Activated naive CD8-positive, alpha-beta T cell treated with anti-CD3 and anti-CD28 coated beads, Interleukin-2, amount 10 ng/mL, durations not matched to agents 7 days and 5 days (primary cell): Measurements from ENCODE around the gene TARBP1. TPM values are rescaled to one million over a fixed set of nuclear protein-coding genes. Genes with fewer than 3 reads are reported as not detected.

ENCODE experiments used
- ATAC-seq: fragments of 150-1000 bp; cut with Tn5 transposase; one replicate; pipeline ENCODE4 v1.10.0; 2021; ENCODE audit warnings: low read depth, moderate library complexity
- POLR2A ChIA-PET: fragments of 350-600 bp; sonication (Branson Sonifier 250); formaldehyde crosslinking; loops from one replicate; lab custom pipeline; 2021; ENCODE audit warnings: antibody characterized with exemption; lab: Charles Lee
- DNase-seq: peaks from one replicate; pipeline ENCODE4 v3.0.0; 2021
- H3K27ac Mint-ChIP-seq: one replicate; pipeline ENCODE4 v1.8.0; 2022; ENCODE audit warnings: mild to moderate bottlenecking, mixed read lengths
- H3K27me3 Mint-ChIP-seq: one replicate; pipeline ENCODE4 v1.8.0; 2022; ENCODE audit warnings: mild to moderate bottlenecking, moderate library complexity, mixed read lengths
- H3K36me3 Mint-ChIP-seq: one replicate; pipeline ENCODE4 v1.8.0; 2021; ENCODE audit warnings: mild to moderate bottlenecking, mixed read lengths
- H3K4me1 Mint-ChIP-seq: one replicate; pipeline ENCODE4 v1.8.0; 2021; ENCODE audit warnings: mixed read lengths
- H3K4me3 Mint-ChIP-seq: one replicate; pipeline ENCODE4 v1.8.0; 2022; ENCODE audit warnings: mild to moderate bottlenecking, moderate library complexity, mixed read lengths
- H3K9me3 Mint-ChIP-seq: one replicate; pipeline ENCODE4 v1.8.0; 2021; ENCODE audit warnings: mixed read lengths
- total RNA-seq, 2 experiments: library from RNA; stranded (reverse); gene quantifications; one replicate each; pipeline ENCODE4 v1.2.3, GENCODE V29; 2021

The TARBP1 gene
- total RNA-seq, 2 experiments from 2014 or later = 39.6 to 42.9 TPM

- POLR2A ChIA-PET = interaction anchor here (1.0 kb wide), 1 partner anchor 8 kb away, joined by 3 read pairs; no protein-coding TSS in a partner anchor
- ATAC-seq (no peak), DNase-seq (no peak)
- H3K27ac Mint-ChIP-seq = no peak overlapping the region
- H3K9me3 Mint-ChIP-seq = no peaks in the 10 kb centered on the region
- no peaks in the 10 kb centered on the region for H3K27me3 Mint-ChIP-seq
- peaks cover 20% of the 10 kb centered on the region for H3K4me1 Mint-ChIP-seq
- no peak overlapping the region for H3K4me3 Mint-ChIP-seq
- H3K36me3 Mint-ChIP-seq = peaks cover 32% of the 10 kb centered on the region
Measured at GRCh38 chr1:234469376-234469775, 9.6 kb downstream of the TARBP1 start.

DNA sequence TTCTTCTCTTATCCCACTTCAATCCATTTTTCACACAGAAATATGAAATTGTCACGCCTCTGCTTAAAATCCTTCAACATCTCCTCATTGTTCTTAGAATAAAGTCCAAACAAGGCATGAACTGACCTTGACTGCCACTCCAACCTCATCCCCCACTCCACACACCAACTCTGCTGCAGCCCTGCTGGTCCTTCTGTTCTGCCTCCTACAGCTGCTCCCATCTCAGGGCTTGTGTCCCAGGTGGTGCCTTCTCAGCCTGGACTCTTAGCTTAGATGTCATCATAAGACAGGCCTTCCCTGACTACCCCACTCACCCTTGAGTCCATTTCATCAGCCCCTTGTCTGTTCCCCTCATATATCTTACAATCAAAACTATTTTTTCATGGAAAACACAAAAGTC, 10.4 kb downstream of the TARBP1 start:
- DNase-seq = no peak
- POLR2A ChIA-PET = no interaction called here
- Mint-ChIP-seq H3K4me1 (peaks cover 17% of the 10 kb centered on the region), H3K36me3 (peaks cover 32% of the 10 kb centered on the region), H3K4me3 (no peak overlapping the region), H3K9me3 (no peaks in the 10 kb centered on the region), H3K27ac (no peak overlapping the region), H3K27me3 (no peaks in the 10 kb centered on the region)
- no peak for ATAC-seq

- Mint-ChIP-seq H3K27ac (no peak overlapping the region), H3K27me3 (no peaks in the 10 kb centered on the region), H3K9me3 (no peaks in the 10 kb centered on the region), H3K36me3 (peaks cover 39% of the 10 kb centered on the region), H3K4me1 (peaks cover 9% of the 10 kb centered on the region), H3K4me3 (no peak overlapping the region)
- DNase-seq (no peak), ATAC-seq (no peak)
- POLR2A ChIA-PET = no interaction called here
Measured at GRCh38 chr1:234467821-234468220, 11.2 kb downstream of the TARBP1 start.

DNA sequence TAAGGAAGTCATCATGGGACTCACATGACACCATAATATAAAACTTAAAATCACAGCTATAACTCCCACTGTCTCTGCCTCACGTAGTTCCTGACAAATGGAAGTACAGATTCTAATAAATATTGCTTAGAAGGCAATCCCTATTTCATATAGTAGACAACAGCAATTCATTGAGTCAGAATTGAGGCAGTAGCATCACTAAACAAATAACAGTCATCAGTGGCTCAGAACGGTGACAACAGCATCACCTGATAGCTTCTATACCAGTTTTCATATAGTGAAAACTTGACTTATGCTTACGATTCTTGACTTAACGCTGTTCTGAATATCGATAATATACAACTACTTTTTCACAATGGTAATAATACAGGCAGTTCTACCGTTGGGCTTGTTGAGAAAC, 12.0 kb downstream of the TARBP1 start:
- no peaks in the 10 kb centered on the region for H3K9me3 Mint-ChIP-seq
- peaks cover 7% of the 10 kb centered on the region for H3K4me1 Mint-ChIP-seq
- H3K27ac Mint-ChIP-seq = no peak overlapping the region
- POLR2A ChIA-PET = no interaction called here
- no peaks in the 10 kb centered on the region for H3K27me3 Mint-ChIP-seq
- H3K4me3 Mint-ChIP-seq = no peak overlapping the region
- peaks cover 45% of the 10 kb centered on the region for H3K36me3 Mint-ChIP-seq
- DNase-seq (no peak), ATAC-seq (no peak)

- peaks cover 7% of the 10 kb centered on the region for H3K4me1 Mint-ChIP-seq
- no peaks in the 10 kb centered on the region for H3K27me3 Mint-ChIP-seq
- DNase-seq = no peak
- peaks cover 48% of the 10 kb centered on the region for H3K36me3 Mint-ChIP-seq
- ATAC-seq = no peak
- POLR2A ChIA-PET = interaction anchor here (0.6 kb wide), 1 partner anchor 26 kb away, joined by 3 read pairs; no protein-coding TSS in a partner anchor
- no peak overlapping the region for H3K4me3 Mint-ChIP-seq
- H3K9me3 Mint-ChIP-seq = no peaks in the 10 kb centered on the region
- H3K27ac Mint-ChIP-seq = no peak overlapping the region
Measured at GRCh38 chr1:234463749-234464148, 15.2 kb downstream of the TARBP1 start.

GRCh38 chr1:234460652-234461051, 18.3 kb downstream of the TARBP1 start:
- Mint-ChIP-seq H3K4me3 (no peak overlapping the region), H3K4me1 (peaks cover 1% of the 10 kb centered on the region), H3K9me3 (no peaks in the 10 kb centered on the region), H3K27me3 (no peaks in the 10 kb centered on the region), H3K27ac (no peak overlapping the region), H3K36me3 (peaks cover 38% of the 10 kb centered on the region)
- ATAC-seq (no peak), DNase-seq (no peak)
- POLR2A ChIA-PET = interaction anchor here (1.0 kb wide), 1 partner anchor 17 kb away, joined by 5 read pairs; no protein-coding TSS in a partner anchor

DNA sequence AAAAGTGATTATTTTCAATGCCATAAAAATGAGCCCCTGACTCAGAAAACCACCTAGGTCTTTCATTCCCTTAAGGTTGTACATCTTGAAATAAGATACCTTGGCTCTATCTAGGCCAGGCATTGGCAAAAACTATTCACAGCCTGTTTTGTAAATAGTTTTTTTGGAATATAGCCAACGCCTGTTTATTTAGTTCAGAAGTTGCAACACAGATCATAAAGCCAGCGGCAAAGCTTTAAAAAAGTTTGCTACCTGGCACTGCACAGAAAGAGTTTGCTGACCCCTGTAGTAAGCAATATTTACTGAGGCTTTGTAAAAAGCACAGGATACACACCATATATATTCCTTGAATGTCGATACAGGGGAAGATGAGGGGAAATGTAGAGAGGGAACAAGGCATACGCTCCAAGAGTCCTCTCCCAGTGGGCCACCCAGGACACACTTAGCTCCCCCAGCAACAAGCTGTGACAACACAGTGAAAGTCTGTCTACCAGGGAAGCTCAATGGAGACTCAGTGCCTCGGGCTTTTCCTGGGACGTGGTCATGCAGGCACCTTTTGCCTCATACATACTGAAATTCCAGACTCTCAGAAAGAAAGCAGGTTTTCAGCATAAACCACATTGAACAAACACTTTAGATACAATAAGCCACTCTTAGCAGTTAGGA, 20.5 kb downstream of the TARBP1 start:
- Mint-ChIP-seq H3K27me3 (no peaks in the 10 kb centered on the region), H3K27ac (no peak overlapping the region), H3K4me1 (no peaks in the 10 kb centered on the region), H3K9me3 (no peaks in the 10 kb centered on the region), H3K36me3 (peaks cover 36% of the 10 kb centered on the region), H3K4me3 (no peak overlapping the region)
- POLR2A ChIA-PET = interaction anchor here (0.7 kb wide), 1 partner anchor 671 kb away, joined by 4 read pairs; no protein-coding TSS in a partner anchor
- ATAC-seq (no peak), DNase-seq (no peak)

- Mint-ChIP-seq H3K36me3 (peaks cover 23% of the 10 kb centered on the region), H3K9me3 (no peaks in the 10 kb centered on the region), H3K27me3 (no peaks in the 10 kb centered on the region), H3K27ac (no peak overlapping the region), H3K4me3 (no peak overlapping the region), H3K4me1 (peaks cover 3% of the 10 kb centered on the region)
- POLR2A ChIA-PET = no interaction called here
- ATAC-seq (no peak), DNase-seq (no peak)
Measured at GRCh38 chr1:234454926-234455325, 24.1 kb downstream of the TARBP1 start.

DNA sequence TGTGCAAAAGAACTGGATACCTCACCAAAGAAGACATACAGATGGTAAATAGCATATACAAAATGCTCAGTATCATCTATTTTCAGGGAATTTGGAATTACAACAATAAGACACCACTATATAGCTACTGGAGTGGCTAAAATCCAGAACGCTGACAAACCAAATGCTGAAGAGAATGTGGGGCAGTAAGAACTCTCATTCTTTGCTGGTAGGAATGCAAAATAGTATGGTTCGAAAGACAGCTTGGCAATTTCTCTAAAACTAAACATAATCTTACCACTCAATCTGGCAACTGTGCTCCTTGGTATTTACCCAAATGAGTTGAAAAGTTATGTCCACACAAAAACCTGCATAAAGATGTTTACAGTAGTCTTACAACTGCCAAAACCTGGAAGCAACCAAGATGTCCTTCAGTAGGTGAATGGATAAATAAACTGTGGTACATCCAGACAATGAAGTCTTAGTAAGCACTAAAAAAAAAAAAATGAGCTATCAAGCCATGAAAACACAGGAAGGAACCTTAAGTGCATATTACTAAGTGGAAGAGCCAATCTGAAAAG, 26.5 kb downstream of the TARBP1 start:
- Mint-ChIP-seq H3K36me3 (peaks cover 35% of the 10 kb centered on the region), H3K27ac (no peak overlapping the region), H3K4me1 (peaks cover 5% of the 10 kb centered on the region), H3K27me3 (no peaks in the 10 kb centered on the region), H3K9me3 (no peaks in the 10 kb centered on the region), H3K4me3 (no peak overlapping the region)
- ATAC-seq (no peak), DNase-seq (no peak)
- POLR2A ChIA-PET = no interaction called here

DNA sequence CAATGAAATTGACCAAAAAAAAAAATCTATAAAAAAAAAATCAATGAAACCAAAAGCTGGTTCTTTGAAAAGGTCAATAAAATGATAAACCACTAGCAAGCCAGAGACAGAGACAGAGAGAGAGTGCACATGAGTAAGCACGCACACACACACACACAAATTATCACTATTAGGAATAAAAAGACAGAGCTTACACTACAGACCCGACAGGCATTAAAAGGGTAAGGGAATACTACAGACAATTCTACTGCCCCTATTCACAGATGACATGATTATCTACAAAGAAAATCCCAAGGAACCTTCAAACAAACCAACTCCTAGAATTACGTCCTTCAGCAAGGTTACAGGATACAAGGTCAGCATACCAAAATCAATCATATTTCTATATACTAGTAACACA, 38.6 kb downstream of the TARBP1 start:
- H3K36me3 Mint-ChIP-seq = peaks cover 64% of the 10 kb centered on the region
- ATAC-seq (no peak), DNase-seq (no peak)
- H3K27ac Mint-ChIP-seq = no peak overlapping the region
- POLR2A ChIA-PET = interaction anchor here (0.6 kb wide), 1 partner anchor 258 kb away, joined by 3 read pairs; no protein-coding TSS in a partner anchor
- H3K9me3 Mint-ChIP-seq = peaks cover 4% of the 10 kb centered on the region
- no peak overlapping the region for H3K4me3 Mint-ChIP-seq
- no peaks in the 10 kb centered on the region for H3K27me3 Mint-ChIP-seq
- H3K4me1 Mint-ChIP-seq = no peaks in the 10 kb centered on the region

GRCh38 chr1:234438579-234438978, 40.4 kb downstream of the TARBP1 start:
- Mint-ChIP-seq H3K4me3 (no peak overlapping the region), H3K27me3 (no peaks in the 10 kb centered on the region), H3K27ac (no peak overlapping the region), H3K36me3 (peaks cover 57% of the 10 kb centered on the region), H3K9me3 (peaks cover 4% of the 10 kb centered on the region), H3K4me1 (no peaks in the 10 kb centered on the region)
- ATAC-seq = no peak
- POLR2A ChIA-PET = no interaction called here
- no peak for DNase-seq

- ATAC-seq (no peak), DNase-seq (no peak)
- Mint-ChIP-seq H3K36me3 (peaks cover 55% of the 10 kb centered on the region), H3K4me3 (no peak overlapping the region), H3K9me3 (peaks cover 4% of the 10 kb centered on the region), H3K27ac (no peak overlapping the region), H3K27me3 (no peaks in the 10 kb centered on the region), H3K4me1 (no peaks in the 10 kb centered on the region)
- POLR2A ChIA-PET = interaction anchor here (1.2 kb wide), 1 partner anchor 26 kb away, joined by 3 read pairs; no protein-coding TSS in a partner anchor
Measured at GRCh38 chr1:234437423-234438171, 41.4 kb downstream of the TARBP1 start.

DNA sequence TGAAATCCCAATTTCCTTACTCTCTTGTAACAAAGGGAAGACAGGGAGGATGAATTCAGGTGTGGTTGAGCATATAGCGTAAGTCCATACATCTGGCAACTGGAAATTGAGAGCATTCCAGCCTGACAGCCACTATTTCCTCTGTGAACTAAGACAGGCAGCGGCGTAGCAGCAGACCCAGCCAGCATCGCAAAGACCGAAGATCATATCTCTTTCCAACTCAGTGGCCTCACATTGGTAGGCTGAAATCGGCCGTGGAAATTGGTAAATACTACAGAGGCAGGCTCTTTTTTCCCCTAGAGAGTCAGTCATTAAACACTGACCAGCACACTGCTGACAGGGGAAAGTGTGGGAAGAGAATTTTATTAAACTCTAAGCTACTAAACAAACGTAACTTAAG, 43.4 kb downstream of the TARBP1 start:
- POLR2A ChIA-PET = no interaction called here
- Mint-ChIP-seq H3K27ac (no peak overlapping the region), H3K4me1 (no peaks in the 10 kb centered on the region), H3K4me3 (no peak overlapping the region), H3K27me3 (no peaks in the 10 kb centered on the region), H3K9me3 (peaks cover 3% of the 10 kb centered on the region), H3K36me3 (peaks cover 42% of the 10 kb centered on the region)
- ATAC-seq (no peak), DNase-seq (no peak)
